Measurements from ENCODE around the gene RPUSD1.
A peak's percentile ranks its signal among the peaks of the same experiment; 100 is the strongest.
"Not testable (repeated sequence)": the region's sequence is repeated elsewhere in the genome, so short reads cannot be mapped to it uniquely, and the experiment has no call there.

RPUSD1 gene, protein sequence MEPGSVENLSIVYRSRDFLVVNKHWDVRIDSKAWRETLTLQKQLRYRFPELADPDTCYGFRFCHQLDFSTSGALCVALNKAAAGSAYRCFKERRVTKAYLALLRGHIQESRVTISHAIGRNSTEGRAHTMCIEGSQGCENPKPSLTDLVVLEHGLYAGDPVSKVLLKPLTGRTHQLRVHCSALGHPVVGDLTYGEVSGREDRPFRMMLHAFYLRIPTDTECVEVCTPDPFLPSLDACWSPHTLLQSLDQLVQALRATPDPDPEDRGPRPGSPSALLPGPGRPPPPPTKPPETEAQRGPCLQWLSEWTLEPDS

GRCh38 chr16:787978-788398 lies at the start of gene RPUSD1:
Gene RPUSD1, minus strand, starts transcription at chr16:788381. Its CDS starts 644 bp downstream, at chr16:787737.
- DNase-seq: peak; percentile 15 to 24

DNA sequence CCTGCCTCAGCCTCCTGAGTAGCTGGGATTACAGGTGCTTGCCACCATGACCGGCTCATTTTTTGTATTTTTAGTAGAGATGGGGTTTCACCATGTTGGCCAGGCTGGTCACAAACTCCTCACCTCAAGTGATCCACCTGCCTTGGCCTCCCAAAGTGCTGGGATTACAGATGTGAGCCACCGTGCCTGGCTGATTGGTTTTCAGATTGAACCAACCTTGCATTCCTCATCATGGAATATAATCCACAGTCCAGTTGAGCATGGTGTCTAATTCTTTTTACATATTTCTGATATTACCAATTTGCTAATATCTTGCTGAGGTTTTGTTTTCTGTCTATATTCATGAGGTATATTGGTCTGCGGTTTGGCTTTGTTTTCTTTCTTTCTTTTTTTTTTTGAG lies 48.6 kb upstream of the RPUSD1 start:
- DNase-seq: not testable (repeated sequence)

DNA sequence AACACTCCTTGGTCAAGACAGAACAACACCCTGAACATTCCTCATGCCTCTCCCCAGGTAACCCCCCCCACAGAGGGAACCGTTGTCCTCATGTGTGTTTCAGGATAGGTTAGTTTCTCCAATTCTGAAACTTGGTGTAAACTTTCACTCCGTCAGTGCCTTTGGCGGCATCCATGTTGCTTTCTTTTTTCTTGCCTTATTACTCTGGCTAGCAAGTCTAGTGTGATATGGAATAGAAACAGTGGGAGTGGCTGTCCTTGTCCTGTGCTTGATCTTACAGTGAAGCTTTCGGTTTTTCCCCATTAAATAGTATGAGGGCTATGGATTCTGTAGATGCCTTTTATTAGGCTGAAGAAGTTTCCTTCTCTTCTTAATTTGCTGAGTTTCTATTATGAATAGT lies 48.0 kb upstream of the RPUSD1 start:
- no peak for DNase-seq

DNA sequence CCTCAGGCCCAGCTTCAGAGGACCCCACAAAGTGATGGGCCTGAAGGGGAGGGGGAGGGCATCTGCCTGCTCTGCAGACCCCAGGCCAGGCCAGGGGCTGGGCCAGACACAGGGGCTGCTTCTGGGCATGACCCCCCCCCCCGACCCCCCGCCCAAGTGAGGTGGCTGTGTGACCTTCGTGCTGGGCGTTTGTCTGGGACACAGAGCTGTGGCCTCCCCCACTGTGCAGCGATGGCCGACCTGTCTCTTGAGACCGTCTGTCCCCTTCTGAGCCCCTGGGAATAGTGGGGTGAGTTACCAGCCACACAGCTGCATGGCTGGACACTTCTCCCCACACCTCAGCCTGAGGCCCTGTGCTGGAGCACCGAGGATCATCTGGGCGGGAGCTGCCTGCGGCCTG lies 47.2 kb upstream of the RPUSD1 start:
- DNase-seq: no peak

DNA sequence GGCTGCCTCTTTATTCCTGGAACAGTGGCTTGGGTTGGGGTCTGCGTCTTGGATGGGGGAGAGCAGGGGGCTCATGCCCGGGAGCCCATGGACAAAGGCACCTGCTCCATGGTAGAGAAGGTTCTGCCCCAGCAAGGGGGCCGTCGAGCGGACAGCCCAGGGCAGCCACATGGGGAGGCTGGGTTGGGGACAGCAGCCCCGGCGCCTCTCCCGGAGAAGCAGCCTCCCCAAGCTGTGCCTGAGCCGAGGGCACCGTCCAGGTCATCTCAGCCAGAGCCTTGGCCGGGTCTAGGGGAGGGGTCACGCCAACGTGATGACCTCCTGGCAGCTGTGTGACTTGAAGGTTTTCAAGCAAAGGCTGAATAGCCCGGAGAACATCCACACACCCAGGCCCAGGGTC lies 45.2 kb upstream of the RPUSD1 start:
- DNase-seq: no peak

GRCh38 chr16:832652-833336 lies 44.6 kb upstream of the RPUSD1 start:
- no peak for DNase-seq

DNA sequence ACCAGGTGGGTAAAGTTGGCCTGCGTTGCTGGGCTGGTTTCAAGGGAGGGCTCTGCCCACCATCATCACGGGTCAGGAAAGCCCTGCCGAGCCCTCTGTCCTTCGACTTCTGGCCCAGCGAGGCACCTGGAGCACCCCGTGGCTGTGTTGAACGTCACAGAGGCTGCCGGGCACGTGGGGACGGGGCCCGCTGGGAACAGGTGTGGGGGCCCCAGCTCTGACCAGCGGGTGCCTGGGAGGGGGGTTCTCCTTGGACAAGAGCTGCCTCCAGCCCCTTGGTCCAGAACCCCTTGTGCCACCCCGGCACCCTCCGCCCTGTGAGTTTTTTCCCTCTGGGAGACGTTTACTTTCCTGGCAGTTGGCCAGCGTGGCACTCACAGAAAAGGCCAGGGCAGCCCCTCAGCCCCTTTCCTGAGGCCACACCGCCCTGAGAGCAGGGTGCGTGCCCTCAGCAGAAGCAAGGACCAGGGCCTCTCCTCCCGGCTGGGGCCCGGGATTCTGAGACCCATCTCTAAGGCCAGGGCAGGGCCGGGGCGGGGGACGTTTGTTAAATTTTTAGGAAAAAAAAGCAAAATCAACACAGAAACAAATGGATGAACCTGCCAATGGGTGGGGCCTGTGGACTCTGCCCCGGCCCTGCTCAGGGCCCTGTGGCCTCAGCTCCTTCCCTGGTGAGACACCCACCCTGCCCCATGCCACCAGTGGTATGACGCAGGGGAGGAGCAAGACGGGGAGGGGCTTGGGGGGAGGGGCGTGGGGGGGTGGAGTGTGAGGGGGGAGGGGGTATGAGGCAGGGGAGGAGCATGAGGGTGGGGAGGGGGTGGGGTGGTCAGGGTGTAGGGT lies 43.6 kb upstream of the RPUSD1 start:
- no peak for DNase-seq

- no peak for DNase-seq
These were observed 42.8 kb upstream of the RPUSD1 start for GRCh38 chr16:830871-831570.

DNA sequence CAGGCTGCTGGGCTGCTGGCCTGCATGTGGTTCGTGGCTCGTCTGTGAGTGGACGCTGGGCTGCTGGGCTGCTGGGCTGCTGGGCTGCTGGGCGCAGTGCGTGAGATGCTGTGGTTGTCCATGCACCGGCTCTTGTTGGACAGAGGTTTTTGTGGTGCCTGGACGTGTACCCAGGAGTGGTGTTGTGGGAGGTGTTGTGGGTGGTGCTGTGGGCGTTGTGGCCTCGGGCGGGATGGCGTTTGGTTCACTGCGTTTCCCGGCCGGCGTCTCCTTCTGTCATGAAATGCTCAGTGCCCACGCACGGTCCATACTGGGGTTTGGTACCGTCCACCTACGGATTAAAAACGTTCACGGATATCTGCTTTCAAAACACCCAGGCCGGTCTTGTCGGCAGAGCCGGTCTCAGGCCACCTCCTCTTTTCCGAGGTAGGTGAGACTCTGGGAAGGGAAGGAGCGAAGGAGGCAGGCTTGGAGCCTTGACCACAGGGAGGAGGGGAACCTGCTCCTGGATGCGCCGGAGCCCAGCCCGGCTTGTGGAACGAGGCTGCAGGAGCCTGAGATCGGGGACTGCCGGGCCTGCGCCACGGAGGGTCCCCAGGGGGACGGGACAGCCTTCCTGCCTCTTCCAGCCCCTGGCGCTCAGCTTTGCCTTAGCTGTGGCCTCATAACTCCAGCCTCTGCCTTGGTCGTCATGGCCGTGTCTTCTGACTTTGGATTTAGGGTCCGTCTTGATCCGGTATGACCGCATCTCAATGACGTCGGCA lies 42.1 kb upstream of the RPUSD1 start:
- DNase-seq: no peak

DNA sequence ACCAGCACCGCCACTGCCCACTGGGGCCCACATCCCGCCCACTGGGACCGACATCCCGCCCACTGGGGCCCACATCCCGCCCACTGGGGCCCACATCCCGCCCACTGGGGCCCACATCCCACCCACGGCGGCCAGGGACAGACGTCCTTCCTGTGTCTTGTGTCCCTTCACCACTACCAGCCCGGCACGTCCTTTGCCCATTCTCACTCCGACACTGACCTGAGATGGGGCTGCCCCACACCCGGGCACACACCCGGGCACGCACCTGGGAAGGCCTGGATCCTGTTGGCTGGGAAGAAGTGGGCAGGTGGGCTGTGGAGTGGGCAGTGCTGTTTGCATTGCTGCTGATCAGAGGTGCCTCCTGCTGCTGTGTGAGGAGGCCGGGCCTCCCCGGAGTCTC lies 40.7 kb upstream of the RPUSD1 start:
- no peak for DNase-seq

DNA sequence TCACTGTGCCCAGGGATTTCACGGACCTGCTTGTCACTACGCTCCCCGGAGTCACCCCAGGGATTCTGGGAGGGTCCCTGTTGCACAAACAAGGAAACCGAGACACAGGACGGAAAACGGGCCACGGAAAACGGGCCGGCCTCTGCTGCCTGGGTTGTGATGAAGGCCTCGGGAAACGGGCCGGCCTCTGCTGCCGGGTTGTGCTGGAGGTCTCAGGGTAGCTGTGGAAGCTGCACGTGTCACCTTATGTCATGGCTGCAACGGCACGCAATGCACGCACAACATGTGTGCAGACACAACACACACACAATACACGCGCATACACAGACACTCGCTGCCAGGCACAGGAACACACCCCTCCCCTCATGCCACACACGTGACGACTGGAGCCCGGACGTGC lies 39.3 kb upstream of the RPUSD1 start:
- no peak for DNase-seq

DNA sequence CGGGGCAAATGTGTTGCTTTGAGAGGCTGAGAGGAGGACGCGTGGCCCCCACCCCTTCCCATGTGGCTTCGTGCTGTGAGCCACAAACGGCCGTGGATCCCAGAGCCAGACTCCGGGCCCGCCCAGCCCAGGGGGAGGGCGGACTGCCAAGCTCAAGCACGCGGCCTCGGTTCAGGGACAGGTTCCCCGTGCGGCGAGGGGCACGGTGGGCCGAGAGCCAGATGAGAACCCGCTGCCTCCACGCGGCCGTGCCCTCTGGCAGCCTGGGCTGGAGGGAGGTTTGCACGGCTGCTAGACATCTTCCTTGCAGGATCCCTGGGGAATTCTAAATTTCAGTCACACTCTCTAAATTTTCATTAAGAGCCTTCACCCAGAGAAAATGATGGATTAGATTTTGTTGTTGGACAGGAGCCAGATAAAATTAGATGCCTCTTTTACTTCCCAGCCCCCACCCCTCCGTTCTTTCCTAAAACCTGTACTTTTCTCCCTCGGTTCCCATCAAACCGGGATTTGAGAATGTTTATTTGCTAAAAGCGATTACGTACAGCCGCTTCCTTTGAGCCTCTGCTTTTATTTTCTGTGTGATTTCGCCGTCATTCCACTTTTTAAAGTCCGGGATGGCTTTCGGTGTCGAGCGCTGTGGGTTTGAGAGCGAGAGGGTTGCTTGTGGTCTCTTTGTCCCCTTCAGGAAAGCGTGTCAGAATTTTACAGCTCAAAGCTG lies 37.3 kb upstream of the RPUSD1 start:
- DNase-seq: no peak

GRCh38 chr16:824601-825000 lies 36.4 kb upstream of the RPUSD1 start:
- no peak for DNase-seq

- no peak for DNase-seq
These were observed 36.0 kb upstream of the RPUSD1 start for GRCh38 chr16:824194-824593.

DNA sequence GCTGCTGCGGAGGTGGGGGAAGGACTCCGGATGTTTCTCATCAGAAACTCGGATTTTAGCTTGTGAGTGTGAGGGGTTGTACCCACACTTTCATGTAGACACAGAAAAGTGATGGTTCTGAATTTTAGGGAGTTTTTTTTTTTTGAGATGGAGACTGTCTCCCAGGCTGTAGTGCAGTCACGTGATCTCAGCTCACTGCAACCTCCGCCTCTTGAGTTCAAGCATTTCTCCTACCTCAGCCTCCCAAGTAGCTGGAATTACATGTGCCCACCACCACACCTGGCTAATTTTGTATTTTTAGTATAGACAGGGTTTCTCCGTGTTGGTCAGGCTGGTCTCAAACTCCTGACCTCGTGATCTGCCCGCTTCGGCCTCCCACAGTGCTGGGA lies 34.7 kb upstream of the RPUSD1 start:
- no peak for DNase-seq

DNA sequence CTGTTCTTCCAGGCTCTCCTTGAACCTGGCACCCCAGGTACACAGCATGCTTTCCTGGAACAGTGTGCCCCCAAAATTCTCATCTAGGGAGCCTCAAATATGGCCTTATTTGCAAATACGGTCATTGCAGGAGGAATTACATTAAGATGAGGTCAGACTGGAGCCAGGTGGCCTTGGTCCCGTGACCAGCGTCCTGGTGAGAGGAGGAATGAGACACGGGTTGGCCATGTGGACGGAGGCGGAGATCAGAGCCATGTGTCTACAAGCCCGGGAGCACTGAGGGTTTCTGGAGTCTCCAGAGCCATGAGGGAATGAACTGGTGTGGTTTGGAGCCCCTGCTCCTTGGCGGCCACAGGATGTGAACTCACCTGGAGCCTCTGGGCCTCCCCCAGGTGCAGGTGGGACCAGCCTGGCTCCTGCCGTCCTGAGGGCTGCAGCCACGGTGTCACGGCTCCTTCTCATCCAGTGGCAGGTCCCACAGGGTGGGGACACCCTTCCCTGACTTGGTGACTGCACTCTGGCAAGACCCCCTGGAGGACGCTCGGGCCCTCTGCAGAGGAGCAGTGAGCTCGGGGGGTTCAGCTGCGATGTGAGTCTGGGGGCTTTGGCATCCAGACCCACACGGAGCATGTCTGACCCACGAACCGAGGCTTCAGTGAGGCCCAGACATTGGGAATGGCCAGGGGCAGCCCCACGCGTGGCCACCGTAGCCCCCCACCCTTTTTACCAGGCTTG lies 34.2 kb upstream of the RPUSD1 start:
- no peak for DNase-seq

DNA sequence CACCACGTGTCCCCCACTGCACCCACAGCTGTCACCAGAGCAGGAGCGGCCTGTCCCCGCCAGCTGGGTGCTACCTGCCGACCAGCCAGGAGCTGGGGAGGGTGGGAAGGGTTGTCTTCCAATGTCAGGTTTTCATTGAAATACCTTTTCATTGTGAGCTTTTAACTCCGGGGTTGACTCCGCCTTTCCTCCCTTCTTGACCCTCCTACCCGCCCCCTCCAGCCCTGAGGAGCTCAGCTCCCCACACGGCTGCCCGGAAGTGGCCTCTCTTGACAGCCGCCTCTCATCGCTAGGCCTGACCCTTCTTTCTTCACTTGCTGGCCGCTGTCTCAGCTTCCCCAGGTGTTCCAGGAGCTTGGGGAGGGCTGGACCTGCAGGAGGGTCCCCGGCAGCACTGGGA lies 33.6 kb upstream of the RPUSD1 start:
- DNase-seq: no peak

GRCh38 chr16:820748-821147 lies 32.6 kb upstream of the RPUSD1 start:
- DNase-seq: no peak

DNA sequence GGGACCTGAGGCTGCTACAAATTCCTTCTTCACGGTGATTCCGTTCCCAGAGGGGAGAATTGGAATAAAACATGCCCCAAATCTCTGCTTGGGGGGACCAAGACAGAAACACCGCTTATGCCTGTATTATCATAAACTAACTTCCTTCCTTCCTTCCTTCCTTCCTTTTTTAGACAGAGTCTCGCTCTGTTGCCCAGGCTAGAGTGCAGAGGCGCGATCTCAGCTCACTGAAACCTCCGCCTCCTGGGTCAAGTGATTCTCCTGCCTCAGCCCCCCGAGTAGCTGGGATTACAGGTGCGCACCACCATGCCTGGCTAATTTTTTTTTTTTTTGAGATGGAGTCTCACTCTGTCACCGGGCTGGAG lies 31.8 kb upstream of the RPUSD1 start:
- not testable (repeated sequence) for DNase-seq

DNA sequence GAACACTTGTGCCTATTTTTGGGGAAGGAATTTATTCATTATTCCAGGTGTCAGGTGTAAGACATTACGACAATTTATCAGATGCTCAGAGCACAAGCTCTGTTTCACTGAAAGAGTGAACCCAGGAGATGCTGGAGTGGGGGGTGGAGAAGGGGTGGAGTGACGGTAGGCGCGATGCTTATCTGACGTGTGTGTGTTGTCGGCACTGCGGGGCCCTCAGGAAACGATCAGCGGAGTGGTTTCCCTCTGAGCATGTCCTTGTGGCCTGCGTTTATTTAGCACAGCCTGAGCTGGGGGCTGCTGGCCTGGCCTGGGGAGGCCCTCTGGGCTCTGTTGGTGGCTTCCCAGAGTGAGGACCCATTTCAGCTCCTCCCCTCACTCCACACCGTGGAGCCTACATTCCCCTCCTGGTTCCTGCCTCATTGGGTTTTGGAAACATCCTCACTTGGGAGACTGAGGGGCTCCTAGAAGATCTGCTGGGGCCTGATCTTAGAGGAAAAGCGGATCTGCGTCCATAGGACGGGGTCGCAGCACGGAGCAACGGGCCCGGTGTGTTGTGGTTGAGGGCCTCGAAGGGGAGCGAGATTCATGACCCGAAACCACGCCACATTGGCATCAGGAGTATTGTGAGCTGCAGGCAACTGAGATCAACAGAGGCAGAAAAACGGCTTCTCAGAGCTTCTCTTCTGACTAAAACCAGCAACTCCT lies 31.3 kb upstream of the RPUSD1 start:
- no peak for DNase-seq

Measured in activated CD4-positive, alpha-beta T cell treated with anti-CD3 and anti-CD28 coated beads for 4 hours (primary cell).